Mesenchymal stem cell (in vitro differentiated cells and primary cell): ENCODE results near the gene MCM7.

ENCODE experiments used
- DNase-seq: peaks from one replicate; pipeline ENCODE4 v3.0.0-alpha.2; 2013
- H2AFZ ChIP-seq: one replicate; pipeline ENCODE4 v1.6.1; 2013; ENCODE audit warnings: low read depth, mild to moderate bottlenecking, control low read depth, inconsistent platforms, low read length, moderate library complexity
- H2AK5ac ChIP-seq: 2 replicates; pipeline ENCODE4 v1.6.1; 2013; ENCODE audit warnings: low read length, moderate library complexity, mild to moderate bottlenecking, inconsistent platforms; ENCODE audit not compliant: severe bottlenecking
- H2BK120ac ChIP-seq: one replicate; pipeline ENCODE4 v1.6.1; 2013; ENCODE audit warnings: low read depth, mild to moderate bottlenecking, inconsistent platforms, low read length, moderate library complexity
- H2BK12ac ChIP-seq, 2 experiments: one replicate each; pipeline ENCODE4 v1.6.1; 2013; ENCODE audit warnings: inconsistent platforms in 2 of 2, low read length in 2 of 2, mild to moderate bottlenecking in 2 of 2, moderate library complexity in 2 of 2, control low read depth in 1 of 2
- H2BK15ac ChIP-seq: one replicate; pipeline ENCODE4 v1.6.1; 2013; ENCODE audit warnings: mild to moderate bottlenecking, low read depth, inconsistent platforms; ENCODE audit not compliant: poor library complexity, severe bottlenecking
- H2BK5ac ChIP-seq: 2 replicates; pipeline ENCODE4 v1.6.1; 2013; ENCODE audit warnings: low read depth, mild to moderate bottlenecking, low read length, control low read depth, inconsistent platforms; ENCODE audit not compliant: poor library complexity, severe bottlenecking
- H3K14ac ChIP-seq, 2 experiments: one replicate each; pipeline ENCODE4 v1.6.1; 2013; ENCODE audit warnings: inconsistent platforms in 2 of 2, low read length in 2 of 2, control low read depth in 1 of 2, mild to moderate bottlenecking in 1 of 2, moderate library complexity in 1 of 2
- H3K18ac ChIP-seq, 2 experiments: one replicate each; pipeline ENCODE4 v1.6.1; 2013; ENCODE audit warnings: inconsistent platforms in 2 of 2, low read length in 2 of 2, control low read depth in 1 of 2, low read depth in 1 of 2, mild to moderate bottlenecking in 1 of 2
- H3K23ac ChIP-seq, 2 experiments: one replicate each; pipeline ENCODE4 v1.6.1; 2013; ENCODE audit warnings: inconsistent platforms in 2 of 2, low read length in 2 of 2, mild to moderate bottlenecking in 2 of 2, moderate library complexity in 2 of 2, control low read depth in 1 of 2
- H3K27ac ChIP-seq: 2 replicates; pipeline ENCODE4 v1.5.1; 2013; ENCODE audit warnings: mild to moderate bottlenecking, moderate library complexity, low read length, control low read depth, inconsistent platforms; ENCODE audit not compliant: poor library complexity, severe bottlenecking
- H3K27me3 ChIP-seq, 2 experiments: 2 replicates each; pipeline versions ENCODE4 v1.6.1 to v1.7.0; 2013; ENCODE audit warnings: low read length in 2 of 2, mild to moderate bottlenecking in 2 of 2, moderate library complexity in 2 of 2, control low read depth in 1 of 2, inconsistent platforms in 1 of 2; ENCODE audit not compliant: control insufficient read depth in 1 of 2, insufficient read depth in 1 of 2
- H3K36me3 ChIP-seq, 2 experiments: 2 replicates each; pipeline versions ENCODE4 v1.6.1 to v1.7.0; 2013; ENCODE audit warnings: low read length in 2 of 2, control low read depth in 1 of 2, inconsistent platforms in 1 of 2, low read depth in 1 of 2, mild to moderate bottlenecking in 1 of 2; ENCODE audit not compliant: insufficient read depth in 2 of 2, control insufficient read depth in 1 of 2
- H3K4ac ChIP-seq, 2 experiments: one replicate each; pipeline ENCODE4 v1.6.1; 2013; ENCODE audit warnings: inconsistent platforms in 2 of 2, low read length in 2 of 2, mild to moderate bottlenecking in 2 of 2, moderate library complexity in 2 of 2, control low read depth in 1 of 2, low read depth in 1 of 2
- H3K4me1 ChIP-seq: 2 replicates; pipeline ENCODE4 v1.6.1; 2013; ENCODE audit warnings: low read depth, low read length, control low read depth; ENCODE audit not compliant: control insufficient read depth, insufficient read depth
- H3K4me2 ChIP-seq: 2 replicates; pipeline ENCODE4 v1.6.1; 2013; ENCODE audit warnings: low read length, mild to moderate bottlenecking, inconsistent platforms; ENCODE audit not compliant: poor library complexity, severe bottlenecking
- H3K4me3 ChIP-seq, 2 experiments: 2 replicates each; pipeline versions ENCODE4 v1.5.1 to v1.7.0; 2013; ENCODE audit warnings: low read length in 2 of 2, mild to moderate bottlenecking in 2 of 2, control low read depth in 1 of 2, low read depth in 1 of 2; ENCODE audit not compliant: insufficient read depth in 1 of 2
- H3K79me1 ChIP-seq: replicated peaks from 2 replicates; pipeline ENCODE4 v1.6.1; 2013; ENCODE audit warnings: mild to moderate bottlenecking, control low read depth, low read length, inconsistent platforms; ENCODE audit not compliant: poor library complexity, severe bottlenecking
- H3K9ac ChIP-seq: 2 replicates; pipeline ENCODE4 v1.7.0; 2013; ENCODE audit warnings: mild to moderate bottlenecking, low read length, moderate library complexity
- H3K9me3 ChIP-seq: 2 replicates; pipeline ENCODE4 v1.7.0; 2013; ENCODE audit warnings: mild to moderate bottlenecking, low read length; ENCODE audit not compliant: control insufficient read depth
- H4K8ac ChIP-seq: one replicate; pipeline ENCODE4 v1.6.1; 2013; ENCODE audit warnings: inconsistent platforms, mild to moderate bottlenecking, low read length, moderate library complexity
- H4K91ac ChIP-seq: one replicate; pipeline ENCODE4 v1.6.1; 2013; ENCODE audit warnings: mild to moderate bottlenecking, low read length, inconsistent platforms
- WGBS: methylation state at CpG from one replicate; pipeline ENCODE4 v1.1.7; 2013; ENCODE audit warnings: mixed read lengths; 5-methylcytosine and 5-hydroxymethylcytosine counted together

The MCM7 gene

DNA sequence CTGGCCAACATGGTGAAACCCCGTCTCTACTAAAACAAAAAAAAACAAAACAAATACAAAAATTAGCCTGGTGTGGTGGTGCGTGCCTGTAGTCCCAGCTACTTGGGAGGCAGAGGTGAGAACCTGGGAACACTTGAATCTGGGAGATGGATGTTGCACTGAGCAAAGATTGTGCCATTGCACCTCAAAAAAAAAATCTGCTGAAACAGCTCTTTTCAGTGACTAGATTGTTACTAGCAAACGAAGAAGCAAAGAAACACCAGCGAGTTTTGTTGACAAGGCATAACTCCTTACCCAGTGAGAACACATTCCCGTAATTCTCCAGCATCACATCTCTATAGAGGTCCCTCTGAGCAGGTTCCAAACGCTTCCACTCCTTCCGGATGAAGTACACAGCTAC is 26.4 kb downstream of the MCM7 start:
- H3K9me3 ChIP-seq: peaks cover 44% of the 10 kb centered on the region
- no peak overlapping the region for H2AK5ac ChIP-seq
- DNase-seq: no peak
- no peak overlapping the region for H3K14ac ChIP-seq
- WGBS: over 99% methylated on average over 5 of the region's 7 CpGs
- no peaks in the 10 kb centered on the region for H3K27me3 ChIP-seq
- H2BK5ac ChIP-seq: no peak overlapping the region
- H2BK12ac ChIP-seq: no peak overlapping the region
- H4K8ac ChIP-seq: no peak overlapping the region
- no peak overlapping the region for H3K4me2 ChIP-seq
- no peak overlapping the region for H3K23ac ChIP-seq
- H3K18ac ChIP-seq: no peak overlapping the region
- no peak overlapping the region for H2BK15ac ChIP-seq
- no peak overlapping the region for H2AFZ ChIP-seq
- H3K4me3 ChIP-seq: no peak overlapping the region
- peaks cover 31% of the 10 kb centered on the region for H3K79me1 ChIP-seq
- H3K9ac ChIP-seq: no peak overlapping the region
- no peak overlapping the region for H2BK120ac ChIP-seq
- no peak overlapping the region for H4K91ac ChIP-seq
- no peak overlapping the region for H3K4ac ChIP-seq
- no peak overlapping the region for H3K27ac ChIP-seq
- peaks cover 88% of the 10 kb centered on the region in 2 experiments for H3K36me3 ChIP-seq
- peaks cover 5% of the 10 kb centered on the region for H3K4me1 ChIP-seq

- Histone ChIP-seq H2AK5ac (no peak overlapping the region), H3K18ac (no peak overlapping the region), H2BK120ac (no peak overlapping the region), H3K9ac (no peak overlapping the region), H2BK15ac (no peak overlapping the region), H3K23ac (no peak overlapping the region), H3K27me3 (no peaks in the 10 kb centered on the region), H4K91ac (no peak overlapping the region), H3K36me3 (peaks cover 94 to 95% of the 10 kb centered on the region in 2 experiments), H3K4ac (no peak overlapping the region), H3K27ac (no peak overlapping the region), H2AFZ (no peak overlapping the region), H3K9me3 (peaks cover 46% of the 10 kb centered on the region), H3K79me1 (peaks cover 30% of the 10 kb centered on the region), H2BK5ac (no peak overlapping the region), H3K4me1 (no peaks in the 10 kb centered on the region), H3K4me2 (no peak overlapping the region), H3K14ac (no peak overlapping the region), H3K4me3 (peak overlapping the region in 1 of 2 experiments; percentile 53), H2BK12ac (no peak overlapping the region), H4K8ac (no peak overlapping the region)
- no peak for DNase-seq
- 99% methylated on average over 10 of the region's 10 CpGs for WGBS
Measured at GRCh38 chr7:100072462-100072861, 28.7 kb downstream of the MCM7 start.

DNA sequence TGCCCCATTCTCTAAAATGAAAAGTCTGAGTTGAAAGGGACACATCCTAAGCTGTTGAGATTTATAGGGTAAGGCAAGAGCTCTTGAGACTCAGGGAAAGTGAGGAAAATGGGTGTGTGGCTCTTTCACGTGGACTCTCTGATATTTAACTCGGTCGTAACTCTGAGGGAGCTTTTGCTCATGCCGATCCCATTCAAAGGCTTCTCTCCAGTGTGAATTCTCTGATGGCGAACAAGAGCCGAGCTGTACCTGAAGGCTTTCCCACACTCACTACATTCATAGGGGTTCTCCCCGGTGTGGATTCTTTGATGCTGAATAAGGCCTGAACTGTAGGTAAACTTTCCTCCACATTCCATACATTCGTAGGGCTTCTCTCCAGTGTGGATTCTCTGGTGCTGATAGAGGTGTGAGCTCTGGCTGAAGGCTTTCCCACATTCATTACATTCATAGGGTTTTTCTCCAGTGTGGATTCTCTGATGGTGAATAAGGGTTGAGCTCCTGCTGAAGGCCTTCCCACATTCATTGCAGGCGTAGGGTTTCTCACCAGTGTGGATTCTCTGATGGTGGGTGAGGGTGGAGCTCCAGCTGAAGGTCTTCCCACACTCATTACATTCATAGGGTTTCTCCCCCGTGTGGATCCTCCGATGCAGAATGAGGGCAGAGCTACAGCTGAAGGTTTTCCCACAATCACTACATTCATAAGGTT is 30.0 kb downstream of the MCM7 start:
- H2BK15ac ChIP-seq: no peak overlapping the region
- H2BK5ac ChIP-seq: no peak overlapping the region
- H3K4me1 ChIP-seq: no peaks in the 10 kb centered on the region
- H2AFZ ChIP-seq: no peak overlapping the region
- H3K18ac ChIP-seq: no peak overlapping the region
- H3K4me3 ChIP-seq: peak overlapping the region in 1 of 2 experiments; percentile 53
- 99% methylated on average over 7 of the region's 11 CpGs for WGBS
- peaks cover 46% of the 10 kb centered on the region for H3K9me3 ChIP-seq
- no peak overlapping the region for H2BK120ac ChIP-seq
- H3K36me3 ChIP-seq: peaks cover 87 to 88% of the 10 kb centered on the region in 2 experiments
- peaks cover 32% of the 10 kb centered on the region for H3K79me1 ChIP-seq
- no peak overlapping the region for H3K4ac ChIP-seq
- H4K8ac ChIP-seq: no peak overlapping the region
- no peak overlapping the region for H3K4me2 ChIP-seq
- H3K14ac ChIP-seq: no peak overlapping the region
- no peak overlapping the region for H4K91ac ChIP-seq
- no peak overlapping the region for H3K23ac ChIP-seq
- no peak overlapping the region for H2AK5ac ChIP-seq
- DNase-seq: no peak
- no peak overlapping the region for H2BK12ac ChIP-seq
- no peak overlapping the region for H3K27ac ChIP-seq
- H3K27me3 ChIP-seq: no peaks in the 10 kb centered on the region
- H3K9ac ChIP-seq: no peak overlapping the region

GRCh38 chr7:100069991-100070390 is 31.2 kb downstream of the MCM7 start:
- no peak for DNase-seq
- Histone ChIP-seq H3K79me1 (peaks cover 29% of the 10 kb centered on the region), H2BK12ac (no peak overlapping the region), H3K9ac (no peak overlapping the region), H3K4me2 (no peak overlapping the region), H4K91ac (no peak overlapping the region), H4K8ac (no peak overlapping the region), H3K36me3 (peaks cover 77 to 82% of the 10 kb centered on the region in 2 experiments), H3K23ac (no peak overlapping the region), H3K4ac (no peak overlapping the region), H3K18ac (no peak overlapping the region), H2AK5ac (no peak overlapping the region), H2AFZ (no peak overlapping the region), H2BK15ac (no peak overlapping the region), H3K4me1 (no peaks in the 10 kb centered on the region), H3K4me3 (peak overlapping the region in 1 of 2 experiments; percentile 53), H3K27ac (no peak overlapping the region), H2BK120ac (no peak overlapping the region), H3K9me3 (peaks cover 45% of the 10 kb centered on the region), H3K27me3 (no peaks in the 10 kb centered on the region), H2BK5ac (no peak overlapping the region), H3K14ac (no peak overlapping the region)
- WGBS: 99% methylated on average over 5 of the region's 5 CpGs
